Tibial nerve (tissue), 4 donors: ENCODE measurements around the gene ASTE1. TPM values are rescaled to one million over a fixed set of nuclear protein-coding genes. Genes with fewer than 3 reads are reported as not detected.
A peak's percentile ranks its signal among the peaks of the same experiment; 100 is the strongest.

Experiments used
- DNase-seq, 2 donors: peaks; one replicate each; pipeline ENCODE4 v3.0.0-alpha.2; 2019; ENCODE audit warnings: low spot score in 2 of 2
- H3K27ac ChIP-seq, 4 donors: fragments of 200-600 bp; sonication (generic) in 3 of 4; one replicate each; pipeline ENCODE4 v1.5.1; 2017 to 2019; ENCODE audit warnings: mild to moderate bottlenecking in 1 of 4
- H3K27me3 ChIP-seq, 2 donors: fragments of 200-600 bp; sonication (generic) in 1 of 2; one replicate each; pipeline versions ENCODE4 v1.5.1 to v1.6.0; 2017 to 2019
- H3K36me3 ChIP-seq, 3 donors: fragments of 200-600 bp; sonication (generic); one replicate each; pipeline ENCODE4 v1.5.1; 2018 to 2019
- H3K4me1 ChIP-seq, 4 donors: fragments of 200-600 bp; sonication (generic) in 3 of 4; one replicate each; pipeline ENCODE4 v1.5.1; 2017 to 2019
- H3K4me3 ChIP-seq, 4 donors: fragments of 200-600 bp; sonication (generic) in 3 of 4; one replicate each; pipeline ENCODE4 v1.5.1; 2017 to 2019; ENCODE audit warnings: mild to moderate bottlenecking in 1 of 4, moderate library complexity in 1 of 4
- H3K9me3 ChIP-seq, 4 donors: fragments of 200-600 bp; sonication (generic) in 3 of 4; one replicate each; pipeline ENCODE4 v1.5.1; 2017 to 2019
- EP300 ChIP-seq, 2 donors: sonication (generic); formaldehyde crosslinking; IDR thresholded peaks; one replicate each; pipeline ENCODE4 v1.6.1; 2017; ENCODE audit warnings: antibody characterized with exemption in 2 of 2, mild to moderate bottlenecking in 1 of 2
- POLR2A ChIP-seq, 2 donors: fragments of 450-650 bp; IDR thresholded peaks; one replicate each; pipeline ENCODE4 v1.6.1; 2017; ENCODE audit warnings: antibody characterized with exemption in 2 of 2, mild to moderate bottlenecking in 2 of 2, moderate library complexity in 2 of 2
- WGBS, 2 donors: methylation state at CpG; one replicate each; pipeline ENCODE4 v1.1.5; 2018; 5-methylcytosine and 5-hydroxymethylcytosine counted together
- total RNA-seq, 4 donors: library from RNA; depleted of rRNA; stranded (reverse); fragments of >200 nt; gene quantifications; one replicate each; pipeline ENCODE4 v1.1.0, GENCODE V29; 2016
- TF ChIP-seq, protein P1 (sequence below), 5 experiments: fragments of 200-600 bp in 3 of 5; fragments of 450-650 bp in 2 of 5; sonication (generic) in 3 of 5; IDR thresholded peaks; one replicate each; pipeline ENCODE4 v1.5.1; 2016 to 2019; ENCODE audit warnings: antibody characterized with exemption in 5 of 5, mild to moderate bottlenecking in 3 of 5, moderate library complexity in 2 of 5

Gene ASTE1
- total RNA-seq, 4 donors from 2014 or later = 5.2 to 8.1 (median 6.3) TPM

DNA sequence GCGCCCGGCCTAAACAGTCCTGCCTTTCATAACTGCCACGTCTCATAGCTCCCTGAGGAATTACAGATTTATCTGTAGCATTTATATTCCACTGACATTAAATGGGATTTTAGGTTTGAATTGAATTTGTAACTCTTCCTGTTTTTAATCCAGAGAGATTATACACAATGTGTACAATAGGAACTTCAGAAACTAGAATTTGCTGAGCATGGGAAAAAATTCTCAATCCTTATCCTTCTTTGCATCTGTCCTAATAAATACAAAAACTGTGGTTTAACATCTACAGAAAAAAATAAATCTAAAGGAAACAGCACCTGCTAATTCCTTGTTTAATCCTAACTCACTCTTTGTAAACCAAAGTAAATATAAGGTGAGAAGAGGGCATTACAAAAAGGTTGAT, 2.2 kb upstream of the ASTE1 start:
- TF ChIP-seq, protein P1, sequence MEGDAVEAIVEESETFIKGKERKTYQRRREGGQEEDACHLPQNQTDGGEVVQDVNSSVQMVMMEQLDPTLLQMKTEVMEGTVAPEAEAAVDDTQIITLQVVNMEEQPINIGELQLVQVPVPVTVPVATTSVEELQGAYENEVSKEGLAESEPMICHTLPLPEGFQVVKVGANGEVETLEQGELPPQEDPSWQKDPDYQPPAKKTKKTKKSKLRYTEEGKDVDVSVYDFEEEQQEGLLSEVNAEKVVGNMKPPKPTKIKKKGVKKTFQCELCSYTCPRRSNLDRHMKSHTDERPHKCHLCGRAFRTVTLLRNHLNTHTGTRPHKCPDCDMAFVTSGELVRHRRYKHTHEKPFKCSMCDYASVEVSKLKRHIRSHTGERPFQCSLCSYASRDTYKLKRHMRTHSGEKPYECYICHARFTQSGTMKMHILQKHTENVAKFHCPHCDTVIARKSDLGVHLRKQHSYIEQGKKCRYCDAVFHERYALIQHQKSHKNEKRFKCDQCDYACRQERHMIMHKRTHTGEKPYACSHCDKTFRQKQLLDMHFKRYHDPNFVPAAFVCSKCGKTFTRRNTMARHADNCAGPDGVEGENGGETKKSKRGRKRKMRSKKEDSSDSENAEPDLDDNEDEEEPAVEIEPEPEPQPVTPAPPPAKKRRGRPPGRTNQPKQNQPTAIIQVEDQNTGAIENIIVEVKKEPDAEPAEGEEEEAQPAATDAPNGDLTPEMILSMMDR (IDR thresholded peaks at IDR 0.05) = no peak
- TF ChIP-seq EP300 (IDR thresholded peaks at IDR 0.05) = no peak
- no peak for TF ChIP-seq POLR2A (IDR thresholded peaks at IDR 0.05)
- peaks cover 0 to 34% (median 17%) of the 10 kb centered on the region in 4 donors for H3K4me1 ChIP-seq
- peaks cover 0 to 24% (median 0%) of the 10 kb centered on the region in 3 donors for H3K36me3 ChIP-seq
- DNase-seq = no peak
- H3K9me3 ChIP-seq = no peaks in the 10 kb centered on the region
- WGBS, 2 donors = 73 to 82% methylated on average over 3 of the region's 3 CpGs
- H3K27me3 ChIP-seq = no peaks in the 10 kb centered on the region
- no peak overlapping the region for H3K4me3 ChIP-seq
- no peak overlapping the region for H3K27ac ChIP-seq

DNA sequence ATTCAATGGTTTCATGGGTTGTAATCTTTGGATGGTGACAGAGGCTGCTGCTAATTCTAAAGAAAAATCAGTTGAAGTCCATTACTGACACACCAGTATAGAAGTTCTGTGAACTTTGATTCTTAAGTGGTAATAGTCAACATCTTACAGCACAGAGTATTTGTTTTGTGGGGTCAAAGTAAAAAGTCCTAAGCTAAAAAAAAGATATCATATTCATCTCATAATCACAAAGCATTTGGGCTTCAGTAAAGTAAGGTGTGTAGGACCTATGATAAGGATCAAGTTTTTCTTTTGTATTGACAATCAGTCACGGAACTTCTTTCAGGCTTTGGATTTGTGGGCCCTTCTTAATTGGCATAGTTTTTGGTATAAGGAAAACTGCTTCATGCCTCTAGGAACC, 1.1 kb downstream of the ASTE1 start:
- Histone ChIP-seq H3K36me3 (peaks cover 0 to 28% (median 0%) of the 10 kb centered on the region in 3 donors), H3K4me3 (peak overlapping the region; percentile 65 to 84 (median 78)), H3K27ac (peak overlapping the region in 1 of 4 donors; percentile 86), H3K9me3 (no peaks in the 10 kb centered on the region), H3K4me1 (peaks cover 0 to 67% (median 19%) of the 10 kb centered on the region in 4 donors), H3K27me3 (no peaks in the 10 kb centered on the region)
- 86 to 89% methylated on average over 1 of the region's 1 CpG for WGBS, 2 donors
- TF ChIP-seq POLR2A (IDR thresholded peaks at IDR 0.05) = no peak
- TF ChIP-seq EP300 (IDR thresholded peaks at IDR 0.05) = no peak
- TF ChIP-seq, protein P1 (IDR thresholded peaks at IDR 0.05) = no peak
- no peak for DNase-seq

GRCh38 chr3:131020122-131020693, 6.4 kb downstream of the ASTE1 start:
- no peak for DNase-seq
- H3K9me3 ChIP-seq = no peaks in the 10 kb centered on the region
- H3K4me3 ChIP-seq = no peak overlapping the region
- WGBS, 2 donors = 69 to 74% methylated on average over 5 of the region's 5 CpGs
- no peak for TF ChIP-seq POLR2A (IDR thresholded peaks at IDR 0.05)
- TF ChIP-seq EP300 (IDR thresholded peaks at IDR 0.05) = no peak
- TF ChIP-seq, protein P1 (IDR thresholded peaks at IDR 0.05) = no peak
- no peaks in the 10 kb centered on the region for H3K27me3 ChIP-seq
- H3K4me1 ChIP-seq = peaks cover 0 to 65% (median 11%) of the 10 kb centered on the region in 4 donors
- H3K27ac ChIP-seq = no peak overlapping the region
- peaks cover 0 to 59% (median 0%) of the 10 kb centered on the region in 3 donors for H3K36me3 ChIP-seq

- Histone ChIP-seq H3K27me3 (no peaks in the 10 kb centered on the region), H3K27ac (no peak overlapping the region), H3K9me3 (no peaks in the 10 kb centered on the region), H3K36me3 (peaks cover 0 to 62% (median 0%) of the 10 kb centered on the region in 3 donors), H3K4me1 (peaks cover 0 to 53% (median 2%) of the 10 kb centered on the region in 4 donors), H3K4me3 (no peak overlapping the region)
- DNase-seq = no peak
- no peak for TF ChIP-seq POLR2A (IDR thresholded peaks at IDR 0.05)
- no peak for TF ChIP-seq EP300 (IDR thresholded peaks at IDR 0.05)
- TF ChIP-seq, protein P1 (IDR thresholded peaks at IDR 0.05) = no peak
- WGBS, 2 donors = 72 to 79% methylated on average over 3 of the region's 3 CpGs
These were observed 7.7 kb downstream of the ASTE1 start for GRCh38 chr3:131018970-131019369.

DNA sequence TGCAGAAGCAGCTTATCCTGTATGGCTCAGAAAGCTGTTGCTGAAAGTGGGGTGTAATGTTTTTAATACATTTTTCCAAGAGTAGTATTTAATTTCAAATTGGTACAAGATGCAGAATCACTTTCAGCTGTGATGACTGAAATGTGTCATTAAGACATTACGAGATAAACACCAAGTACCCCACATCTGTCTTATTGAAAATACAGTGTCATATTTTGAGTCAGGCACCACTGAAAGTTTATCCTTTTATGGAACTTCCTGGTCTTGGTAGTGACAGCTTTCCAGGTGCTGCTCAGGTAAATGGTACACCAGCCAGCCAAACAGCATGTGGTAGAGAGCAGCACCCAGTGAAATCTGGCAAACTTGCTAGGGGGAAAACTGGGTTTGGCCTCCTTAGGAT, 16.9 kb downstream of the ASTE1 start:
- H3K9me3 ChIP-seq = no peaks in the 10 kb centered on the region
- TF ChIP-seq EP300 (IDR thresholded peaks at IDR 0.05) (no peak), POLR2A (IDR thresholded peaks at IDR 0.05) (no peak)
- TF ChIP-seq, protein P1 (IDR thresholded peaks at IDR 0.05) = no peak
- H3K4me1 ChIP-seq = peaks cover 0 to 5% (median 0%) of the 10 kb centered on the region in 4 donors
- no peaks in the 10 kb centered on the region for H3K27me3 ChIP-seq
- peaks cover 0 to 82% (median 0%) of the 10 kb centered on the region in 3 donors for H3K36me3 ChIP-seq
- no peak overlapping the region for H3K4me3 ChIP-seq
- no peak overlapping the region for H3K27ac ChIP-seq
- WGBS, 2 donors = 90 to 97% methylated on average over 1 of the region's 1 CpG
- no peak for DNase-seq
